Measurements from ENCODE around the gene ERGIC1. TPM values are rescaled to one million over a fixed set of nuclear protein-coding genes. Genes with fewer than 3 reads are reported as not detected.

The ERGIC1 gene
- total and polyA plus RNA-seq, 9 donors, result 41.7 to 147 (median 92.3) TPM

GRCh38 chr5:172905346-172906140 is 71.5 kb downstream of the ERGIC1 start:
- peak overlapping the region; percentile 31 to 79 for H3K27ac ChIP-seq
- no peaks in the 10 kb centered on the region for H3K36me3 ChIP-seq
- WGBS, 3 donors, result 85 to 92% (median 92%) methylated on average over 26 of the region's 26 CpGs
- peaks cover 32% of the 10 kb centered on the region for H3K4me1 ChIP-seq (ENCODE audit: insufficient read depth)
- TF ChIP-seq EP300 (IDR thresholded peaks at IDR 0.05) (no peak), CTCF (IDR thresholded peaks at IDR 0.05) (no peak), POLR2A (IDR thresholded peaks at IDR 0.05) (no peak)
- no peak overlapping the region for H3K4me3 ChIP-seq
- H3K27me3 ChIP-seq, result no peaks in the 10 kb centered on the region
- H3K9me3 ChIP-seq, result no peaks in the 10 kb centered on the region
- intact Hi-C loops (cut with DNase I), result no loop called here
- DNase-seq, result peak in 2 of 5 donors; percentile 34 to 36

- WGBS, 3 donors, result 62 to 75% (median 63%) methylated on average over 6 of the region's 6 CpGs
- Histone ChIP-seq H3K27me3 (no peaks in the 10 kb centered on the region), H3K36me3 (no peaks in the 10 kb centered on the region), H3K9me3 (no peaks in the 10 kb centered on the region), H3K4me3 (no peak overlapping the region), H3K27ac (peak overlapping the region in 1 of 2 donors; percentile 31), H3K4me1 (ENCODE audit: insufficient read depth) (peaks cover 26% of the 10 kb centered on the region)
- TF ChIP-seq CTCF (IDR thresholded peaks at IDR 0.05) (no peak), POLR2A (IDR thresholded peaks at IDR 0.05) (no peak), EP300 (IDR thresholded peaks at IDR 0.05) (no peak)
- intact Hi-C loops (cut with DNase I), result no loop called here
- peak in 1 of 5 donors; percentile 17 for DNase-seq
These were observed 72.4 kb downstream of the ERGIC1 start for GRCh38 chr5:172906436-172906835.

- intact Hi-C loops (cut with DNase I), result no loop called here
- H3K27me3 ChIP-seq, result no peaks in the 10 kb centered on the region
- H3K36me3 ChIP-seq, result no peaks in the 10 kb centered on the region
- H3K4me1 ChIP-seq (ENCODE audit: insufficient read depth), result peaks cover 22% of the 10 kb centered on the region
- H3K9me3 ChIP-seq, result no peaks in the 10 kb centered on the region
- peak in 1 of 5 donors; percentile 35 for DNase-seq
- H3K27ac ChIP-seq, result no peak overlapping the region
- no peak overlapping the region for H3K4me3 ChIP-seq
- no peak for TF ChIP-seq POLR2A (IDR thresholded peaks at IDR 0.05)
- WGBS, 3 donors, result 53 to 85% (median 81%) methylated on average over 10 of the region's 10 CpGs
These were observed 72.8 kb downstream of the ERGIC1 start for GRCh38 chr5:172906888-172907287.

GRCh38 chr5:172907657-172908056 is 73.6 kb downstream of the ERGIC1 start:
- intact Hi-C loops (cut with DNase I), result no loop called here
- TF ChIP-seq POLR2A (IDR thresholded peaks at IDR 0.05) (no peak), CTCF (IDR thresholded peaks at IDR 0.05) (no peak), EP300 (IDR thresholded peaks at IDR 0.05) (no peak)
- peak in 1 of 5 donors; percentile 16 for DNase-seq
- H3K4me3 ChIP-seq, result no peak overlapping the region
- no peaks in the 10 kb centered on the region for H3K36me3 ChIP-seq
- peaks cover 15% of the 10 kb centered on the region for H3K4me1 ChIP-seq (ENCODE audit: insufficient read depth)
- 93 to 95% (median 95%) methylated on average over 4 of the region's 4 CpGs for WGBS, 3 donors
- no peak overlapping the region for H3K27ac ChIP-seq
- no peaks in the 10 kb centered on the region for H3K9me3 ChIP-seq
- no peaks in the 10 kb centered on the region for H3K27me3 ChIP-seq

- intact Hi-C loops (cut with DNase I), result no loop called here
- Histone ChIP-seq H3K4me1 (ENCODE audit: insufficient read depth) (peaks cover 7% of the 10 kb centered on the region), H3K4me3 (no peak overlapping the region), H3K27me3 (no peaks in the 10 kb centered on the region), H3K36me3 (no peaks in the 10 kb centered on the region), H3K27ac (no peak overlapping the region), H3K9me3 (no peaks in the 10 kb centered on the region)
- DNase-seq, result no peak
- 81 to 86% (median 83%) methylated on average over 10 of the region's 10 CpGs for WGBS, 3 donors
- TF ChIP-seq POLR2A (IDR thresholded peaks at IDR 0.05), result no peak
- TF ChIP-seq CTCF (IDR thresholded peaks at IDR 0.05), result no peak
- TF ChIP-seq EP300 (IDR thresholded peaks at IDR 0.05), result no peak
These were observed 74.6 kb downstream of the ERGIC1 start for GRCh38 chr5:172908662-172909061.

All from ovary (tissue), 9 donors.